Chondrocyte (in vitro differentiated cells): ENCODE results near the gene PACC1. TPM values are rescaled to one million over a fixed set of nuclear protein-coding genes. Genes with fewer than 3 reads are reported as not detected.

Experiments
- DNase-seq: peaks from one replicate; pipeline ENCODE4 v3.0.0; 2021; ENCODE audit warnings: mixed read lengths, low spot score
- H3K27ac Mint-ChIP-seq: one replicate; pipeline ENCODE4 v1.8.0; 2021; ENCODE audit warnings: mild to moderate bottlenecking, moderate library complexity, mixed read lengths; ENCODE audit not compliant: unreplicated experiment
- H3K27me3 Mint-ChIP-seq: 2 replicates; pipeline ENCODE4 v1.8.0; 2021; ENCODE audit warnings: low read depth, mixed read lengths
- H3K36me3 Mint-ChIP-seq: 2 replicates; pipeline ENCODE4 v1.8.0; 2021; ENCODE audit warnings: low read depth, mixed read lengths
- H3K4me1 Mint-ChIP-seq: 2 replicates; pipeline ENCODE4 v1.8.0; 2021; ENCODE audit warnings: low read depth, mild to moderate bottlenecking, mixed read lengths
- H3K4me3 Mint-ChIP-seq: one replicate; pipeline ENCODE4 v1.8.0; 2021; ENCODE audit warnings: mild to moderate bottlenecking, moderate library complexity, mixed read lengths; ENCODE audit not compliant: unreplicated experiment
- H3K9me3 Mint-ChIP-seq: 2 replicates; pipeline ENCODE4 v1.8.0; 2021; ENCODE audit warnings: low read depth, mixed read lengths
- total RNA-seq: library from RNA; stranded (reverse); gene quantifications from 3 replicates; pipeline ENCODE4 v1.2.1, GENCODE V29; 2021
- TF ChIP-seq, protein P1 (sequence below): fragments of 200-600 bp; sonication (generic); IDR thresholded peaks from 2 replicates; pipeline ENCODE4 v1.5.0; 2021; ENCODE audit warnings: antibody characterized with exemption, mild to moderate bottlenecking, moderate library complexity

Gene PACC1
- total RNA-seq, 1 donor from 2014 or later, result 11.2 TPM

DNA sequence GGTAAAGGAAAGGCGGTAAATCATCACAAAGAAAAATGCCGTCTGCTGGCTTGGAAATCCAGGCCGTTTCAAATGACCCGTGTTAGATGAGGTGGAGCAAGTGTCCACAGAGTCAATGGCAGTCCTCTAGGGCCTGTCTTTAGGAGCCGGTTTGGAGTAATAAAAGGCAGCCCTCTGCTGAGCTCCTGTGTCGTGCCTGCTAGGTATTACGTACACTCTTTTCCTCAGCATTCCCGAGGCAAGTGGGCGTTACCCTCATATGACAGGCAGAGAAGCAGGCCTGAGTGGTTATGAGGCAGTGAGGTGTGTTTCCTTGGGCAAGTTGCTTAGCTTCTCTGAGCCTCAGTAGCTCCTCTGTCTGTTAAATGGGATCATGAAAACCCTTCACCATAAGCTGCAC, 25.7 kb upstream of the PACC1 start:
- Mint-ChIP-seq H3K36me3 (peaks cover 1% of the 10 kb centered on the region), H3K9me3 (no peaks in the 10 kb centered on the region), H3K27ac (no peak overlapping the region), H3K27me3 (no peaks in the 10 kb centered on the region), H3K4me3 (no peak overlapping the region), H3K4me1 (peaks cover 4% of the 10 kb centered on the region)
- DNase-seq, result no peak
- TF ChIP-seq, protein P1, sequence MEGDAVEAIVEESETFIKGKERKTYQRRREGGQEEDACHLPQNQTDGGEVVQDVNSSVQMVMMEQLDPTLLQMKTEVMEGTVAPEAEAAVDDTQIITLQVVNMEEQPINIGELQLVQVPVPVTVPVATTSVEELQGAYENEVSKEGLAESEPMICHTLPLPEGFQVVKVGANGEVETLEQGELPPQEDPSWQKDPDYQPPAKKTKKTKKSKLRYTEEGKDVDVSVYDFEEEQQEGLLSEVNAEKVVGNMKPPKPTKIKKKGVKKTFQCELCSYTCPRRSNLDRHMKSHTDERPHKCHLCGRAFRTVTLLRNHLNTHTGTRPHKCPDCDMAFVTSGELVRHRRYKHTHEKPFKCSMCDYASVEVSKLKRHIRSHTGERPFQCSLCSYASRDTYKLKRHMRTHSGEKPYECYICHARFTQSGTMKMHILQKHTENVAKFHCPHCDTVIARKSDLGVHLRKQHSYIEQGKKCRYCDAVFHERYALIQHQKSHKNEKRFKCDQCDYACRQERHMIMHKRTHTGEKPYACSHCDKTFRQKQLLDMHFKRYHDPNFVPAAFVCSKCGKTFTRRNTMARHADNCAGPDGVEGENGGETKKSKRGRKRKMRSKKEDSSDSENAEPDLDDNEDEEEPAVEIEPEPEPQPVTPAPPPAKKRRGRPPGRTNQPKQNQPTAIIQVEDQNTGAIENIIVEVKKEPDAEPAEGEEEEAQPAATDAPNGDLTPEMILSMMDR, result no peak

DNA sequence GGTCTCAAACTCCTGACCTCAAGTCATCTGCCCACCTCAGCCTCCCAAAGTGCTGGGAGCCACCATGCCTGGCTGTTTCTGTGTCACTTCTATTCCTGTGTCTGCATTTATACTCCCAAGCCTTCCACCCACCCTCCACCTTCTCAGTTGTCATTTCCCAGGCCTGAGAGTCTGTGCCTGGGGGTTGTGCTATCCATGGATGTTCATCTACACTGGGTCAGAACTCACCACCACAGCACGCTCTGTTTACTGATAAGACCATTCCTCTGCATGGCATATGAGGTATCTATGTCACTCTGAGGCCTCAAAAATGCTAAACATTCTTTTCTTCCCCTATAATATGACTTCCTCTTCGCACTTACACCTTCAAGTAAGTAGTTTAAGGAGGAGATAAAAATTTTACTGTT, 24.1 kb upstream of the PACC1 start:
- H3K27ac Mint-ChIP-seq, result no peak overlapping the region

DNA sequence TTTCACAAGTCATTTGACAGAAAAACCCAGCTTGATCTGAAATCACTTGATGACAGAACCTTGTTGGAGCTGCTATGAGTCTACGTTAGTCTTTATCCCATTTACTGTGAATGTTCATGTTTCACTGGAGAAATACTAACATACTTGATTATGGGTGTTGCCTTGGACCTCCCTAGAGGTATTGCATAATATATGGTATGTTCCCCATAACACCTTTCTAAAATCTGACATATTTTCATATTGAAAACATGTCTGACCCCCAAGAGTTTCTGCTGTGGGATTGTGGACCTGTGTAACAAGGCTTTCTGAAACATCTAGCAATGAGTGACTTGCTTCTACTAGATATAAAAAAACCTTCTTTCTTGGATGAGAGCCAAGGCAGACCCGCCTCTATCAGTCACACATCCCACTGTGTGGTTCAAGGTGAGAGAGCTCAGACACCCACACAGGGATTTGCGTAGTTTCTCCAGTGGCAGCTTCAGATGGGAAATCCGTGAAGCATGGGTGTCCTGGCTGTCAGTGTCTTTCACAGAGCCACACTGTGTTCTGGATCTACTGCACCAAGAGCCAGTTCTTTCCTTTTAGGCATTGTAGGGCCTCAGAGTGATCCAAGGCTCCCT, 22.6 kb upstream of the PACC1 start:
- no peaks in the 10 kb centered on the region for H3K27me3 Mint-ChIP-seq
- peaks cover 15% of the 10 kb centered on the region for H3K4me1 Mint-ChIP-seq
- no peak overlapping the region for H3K27ac Mint-ChIP-seq
- no peak for DNase-seq
- no peaks in the 10 kb centered on the region for H3K36me3 Mint-ChIP-seq
- TF ChIP-seq, protein P1, result no peak
- H3K4me3 Mint-ChIP-seq, result no peak overlapping the region
- H3K9me3 Mint-ChIP-seq, result no peaks in the 10 kb centered on the region

More for the DNA sequence above, 24.1 kb upstream of the PACC1 start:
- no peaks in the 10 kb centered on the region for H3K9me3 Mint-ChIP-seq
- no peaks in the 10 kb centered on the region for H3K36me3 Mint-ChIP-seq
- no peaks in the 10 kb centered on the region for H3K27me3 Mint-ChIP-seq
- TF ChIP-seq, protein P1, result no peak
- no peak for DNase-seq
- no peak overlapping the region for H3K4me3 Mint-ChIP-seq
- H3K4me1 Mint-ChIP-seq, result peaks cover 7% of the 10 kb centered on the region

DNA sequence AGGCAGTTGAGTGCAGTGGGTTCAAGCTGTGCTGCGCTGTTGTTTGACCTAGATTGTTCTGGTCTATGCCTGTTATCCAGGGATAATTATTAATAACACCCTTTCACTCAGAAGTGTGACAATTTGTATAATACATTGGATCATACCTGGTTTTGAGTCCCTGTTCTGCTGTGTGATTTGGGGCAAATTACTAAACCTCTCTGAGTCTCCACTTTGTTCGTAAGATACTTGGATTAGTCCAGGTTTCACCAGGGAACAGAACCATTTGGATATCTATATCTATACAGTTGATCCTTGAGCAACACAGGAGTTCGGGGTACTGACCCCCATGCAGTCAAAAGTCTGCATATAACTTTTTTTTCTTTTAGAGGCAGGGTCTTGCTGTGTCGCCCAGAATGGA, 20.3 kb upstream of the PACC1 start:
- no peaks in the 10 kb centered on the region for H3K36me3 Mint-ChIP-seq
- H3K4me1 Mint-ChIP-seq, result peaks cover 26% of the 10 kb centered on the region
- H3K27me3 Mint-ChIP-seq, result no peaks in the 10 kb centered on the region
- TF ChIP-seq, protein P1, result no peak
- H3K9me3 Mint-ChIP-seq, result no peaks in the 10 kb centered on the region
- H3K27ac Mint-ChIP-seq, result no peak overlapping the region
- DNase-seq, result no peak
- no peak overlapping the region for H3K4me3 Mint-ChIP-seq

DNA sequence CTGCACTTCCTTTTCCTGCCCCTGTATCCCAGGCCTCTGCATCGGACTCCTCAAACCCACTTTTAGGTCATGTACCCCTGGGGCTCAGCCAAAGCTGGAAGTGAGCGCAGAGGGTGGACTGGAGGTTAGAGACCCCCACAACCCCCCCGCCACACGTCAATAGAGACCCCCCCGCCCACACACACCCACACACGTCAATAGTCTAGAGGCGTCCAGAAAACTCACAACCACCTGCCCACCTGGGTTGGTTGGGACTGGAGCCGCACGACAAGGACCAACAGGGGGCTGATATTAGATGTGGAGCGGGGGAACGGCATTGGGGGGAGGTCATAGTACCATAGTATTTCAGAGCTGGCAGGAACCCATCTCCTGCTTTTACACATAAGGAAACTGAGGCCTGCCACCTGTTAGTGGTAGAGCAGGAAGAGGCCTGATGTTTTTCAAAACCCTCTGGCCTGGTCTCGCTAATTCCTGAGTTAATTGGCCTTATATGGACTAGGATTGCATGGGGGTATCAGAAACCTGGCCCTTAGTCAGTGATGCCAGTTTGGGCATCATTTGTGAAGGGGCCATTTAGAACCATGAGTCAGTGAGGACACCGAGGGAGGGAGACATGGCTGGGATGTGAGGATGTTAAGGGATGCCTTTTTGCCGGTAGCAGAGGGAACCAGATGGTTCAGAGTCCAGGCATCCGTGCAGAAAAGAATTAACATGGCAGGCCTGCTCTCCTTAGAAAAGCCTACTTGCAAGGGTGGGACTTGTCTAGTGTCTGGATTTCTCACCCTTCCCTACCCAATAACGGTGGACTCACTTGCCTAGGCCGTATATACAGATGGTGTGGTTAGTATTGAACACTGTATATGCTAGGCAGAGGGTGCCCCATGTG, 19.1 kb upstream of the PACC1 start:
- TF ChIP-seq, protein P1, result no peak

More for the DNA sequence above, 19.1 kb upstream of the PACC1 start:
- Mint-ChIP-seq H3K36me3 (no peaks in the 10 kb centered on the region), H3K4me1 (peaks cover 23% of the 10 kb centered on the region), H3K27me3 (no peaks in the 10 kb centered on the region), H3K4me3 (peak overlapping the region; percentile 74), H3K27ac (no peak overlapping the region), H3K9me3 (no peaks in the 10 kb centered on the region)
- no peak for DNase-seq
